Measurements from ENCODE around the gene TMEM245.
"Not testable (repeated sequence)": the region's sequence is repeated elsewhere in the genome, so short reads cannot be mapped to it uniquely, and the experiment has no call there.

TMEM245 gene

GRCh38 chr9:109133533-109133932 is 13.8 kb upstream of the TMEM245 start:
- Histone ChIP-seq H3K4me1 (ENCODE audit: control insufficient read depth in 1 of 2, insufficient read depth in 1 of 2, low read depth in 1 of 2, low read length in 1 of 2) (no peaks in the 10 kb centered on the region), H3K36me3 (no peaks in the 10 kb centered on the region), H3K27me3 (no peaks in the 10 kb centered on the region), H3K4me3 (ENCODE audit: low read depth in 1 of 2, low read length in 1 of 2) (no peak overlapping the region), H3K27ac (no peak overlapping the region), H3K9me3 (no peaks in the 10 kb centered on the region)
- TF ChIP-seq CTCF (IDR thresholded peaks at IDR 0.05) = no peak

- H3K4me1 ChIP-seq (ENCODE audit: control insufficient read depth in 1 of 2, insufficient read depth in 1 of 2, low read depth in 1 of 2, low read length in 1 of 2) = no peaks in the 10 kb centered on the region
- H3K9me3 ChIP-seq = no peaks in the 10 kb centered on the region
- H3K36me3 ChIP-seq = no peaks in the 10 kb centered on the region
These were observed 12.8 kb upstream of the TMEM245 start for GRCh38 chr9:109132567-109133021.

GRCh38 chr9:109129470-109130197 is 9.9 kb upstream of the TMEM245 start:
- no peaks in the 10 kb centered on the region for H3K4me1 ChIP-seq (ENCODE audit: control insufficient read depth in 1 of 2, insufficient read depth in 1 of 2, low read depth in 1 of 2, low read length in 1 of 2)
- no peak overlapping the region for H3K4me3 ChIP-seq (ENCODE audit: low read depth in 1 of 2, low read length in 1 of 2)
- no peak overlapping the region for H3K27ac ChIP-seq
- H3K27me3 ChIP-seq = no peaks in the 10 kb centered on the region
- TF ChIP-seq CTCF (IDR thresholded peaks at IDR 0.05) = no peak
- no peaks in the 10 kb centered on the region for H3K36me3 ChIP-seq
- no peaks in the 10 kb centered on the region for H3K9me3 ChIP-seq

More at GRCh38 chr9:109132567-109133021, 12.8 kb upstream of the TMEM245 start:
- Histone ChIP-seq H3K4me3 (ENCODE audit: low read depth in 1 of 2, low read length in 1 of 2) (no peak overlapping the region), H3K27ac (no peak overlapping the region), H3K27me3 (no peaks in the 10 kb centered on the region)
- no peak for TF ChIP-seq CTCF (IDR thresholded peaks at IDR 0.05)

GRCh38 chr9:109126671-109127070 is 6.9 kb upstream of the TMEM245 start:
- not testable (repeated sequence) for H3K4me1 ChIP-seq (ENCODE audit: control insufficient read depth in 1 of 2, insufficient read depth in 1 of 2, low read depth in 1 of 2, low read length in 1 of 2); H3K27me3 ChIP-seq; H3K4me3 ChIP-seq (ENCODE audit: low read depth in 1 of 2, low read length in 1 of 2); H3K9me3 ChIP-seq; H3K36me3 ChIP-seq; H3K27ac ChIP-seq

GRCh38 chr9:109124121-109124520 is 4.4 kb upstream of the TMEM245 start:
- H3K4me1 ChIP-seq (ENCODE audit: control insufficient read depth in 1 of 2, insufficient read depth in 1 of 2, low read depth in 1 of 2, low read length in 1 of 2) = peaks cover 13 to 16% of the 10 kb centered on the region in 2 experiments
- no peak for TF ChIP-seq CTCF (IDR thresholded peaks at IDR 0.05)
- H3K36me3 ChIP-seq = no peaks in the 10 kb centered on the region
- no peak overlapping the region for H3K27ac ChIP-seq
- H3K9me3 ChIP-seq = no peaks in the 10 kb centered on the region
- H3K4me3 ChIP-seq (ENCODE audit: low read depth in 1 of 2, low read length in 1 of 2) = no peak overlapping the region
- no peaks in the 10 kb centered on the region for H3K27me3 ChIP-seq

GRCh38 chr9:109122726-109123621 is 3.2 kb upstream of the TMEM245 start:
- Histone ChIP-seq H3K4me3 (ENCODE audit: low read depth in 1 of 2, low read length in 1 of 2) (no peak overlapping the region), H3K4me1 (ENCODE audit: control insufficient read depth in 1 of 2, insufficient read depth in 1 of 2, low read depth in 1 of 2, low read length in 1 of 2) (peaks cover 24 to 26% of the 10 kb centered on the region in 2 experiments), H3K27ac (peak overlapping the region; percentile 51), H3K36me3 (no peaks in the 10 kb centered on the region), H3K9me3 (no peaks in the 10 kb centered on the region), H3K27me3 (no peaks in the 10 kb centered on the region)
- no peak for TF ChIP-seq CTCF (IDR thresholded peaks at IDR 0.05)
